Measurements from ENCODE around the gene PSMG3. TPM values are rescaled to one million over a fixed set of nuclear protein-coding genes. Genes with fewer than 3 reads are reported as not detected.

The PSMG3 gene
- polyA plus RNA-seq, 2 of the 4 experiments (the other 2 are of a cell fraction) = 75.9 to 89.3 TPM

DNA sequence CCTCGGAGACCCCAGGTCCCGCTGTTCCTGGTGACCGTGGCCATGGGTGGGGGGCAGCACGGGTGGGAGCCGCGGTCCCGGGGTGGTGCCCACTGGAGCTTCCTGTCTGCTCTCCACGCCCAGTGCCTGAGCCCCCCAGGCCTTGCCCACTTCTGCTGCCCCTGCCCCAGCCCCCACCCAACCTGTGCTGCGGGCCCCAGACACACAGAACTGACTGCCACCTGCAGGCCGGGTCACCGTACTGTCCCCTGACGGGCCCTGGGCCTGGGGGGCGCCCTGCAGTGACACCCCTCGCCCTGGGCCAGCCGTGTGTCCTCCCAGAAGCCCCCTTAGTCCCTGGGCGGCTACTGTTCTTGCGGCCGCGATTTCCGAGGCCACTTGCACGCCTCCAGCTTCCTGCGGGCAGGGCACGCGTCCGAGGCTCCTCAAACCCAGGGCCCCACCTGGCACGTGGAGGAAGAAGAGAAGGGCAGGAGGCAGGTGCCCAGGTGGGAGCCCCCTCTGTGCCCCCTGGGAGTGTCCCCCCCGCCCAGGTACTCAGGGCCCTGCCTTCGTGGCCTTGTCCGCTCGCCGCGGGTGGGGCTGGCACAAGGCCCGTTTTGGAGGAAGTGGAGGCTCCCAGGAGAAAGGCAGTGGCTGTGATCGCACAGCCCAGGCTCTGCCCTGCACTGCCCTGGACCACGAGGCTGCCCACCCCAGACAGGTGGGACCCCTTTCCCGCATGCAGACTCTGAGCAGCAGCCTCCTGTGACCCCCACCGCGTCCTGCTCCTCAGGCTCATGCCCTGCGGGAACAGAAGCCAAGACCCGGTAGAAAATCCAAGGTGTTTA lies 24.2 kb downstream of the PSMG3 start:
- CTCF ChIA-PET = interaction anchor here (0.6 to 18.4 kb wide), 7 partner anchors 9 to 40 kb away, joined by 3 to 204 read pairs (median 5); partner anchors contain the start of gene TMEM184A
- Histone ChIP-seq H3K9me3 (no peaks in the 10 kb centered on the region), H3K27ac (peak overlapping the region; percentile 97 to 98; a peak in 5 of 6 replicates), H3K4me2 (no peak overlapping the region; the same call in 2 of the 3 replicates), H3K4me1 (peaks cover 75% of the 10 kb centered on the region), H3K4me3 (no peak overlapping the region)
- ATAC-seq (peak; percentile 1 to 3; a peak in 3 of 6 replicates), DNase-seq (ENCODE audit: low read depth in 1 of 2, low spot score in 1 of 2) (peak in 1 of 2 experiments; percentile 55), FAIRE-seq (no peak)
- TF ChIP-seq, protein P1, sequence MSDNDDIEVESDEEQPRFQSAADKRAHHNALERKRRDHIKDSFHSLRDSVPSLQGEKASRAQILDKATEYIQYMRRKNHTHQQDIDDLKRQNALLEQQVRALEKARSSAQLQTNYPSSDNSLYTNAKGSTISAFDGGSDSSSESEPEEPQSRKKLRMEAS (IDR thresholded peaks at IDR 0.05) = peak; percentile 24; the same call in 1 of the 2 replicates
- TF ChIP-seq HOXA7 (CRISPR knock-in tag; IDR thresholded peaks at IDR 0.05) = no peak
- TF ChIP-seq JUN (IDR thresholded peaks at IDR 0.05) = peak in 1 of 2 experiments; percentile 29; a peak in 1 of 5 replicates
- TF ChIP-seq FOSB (CRISPR knock-in tag; IDR thresholded peaks at IDR 0.05) = peak; percentile 69
- TF ChIP-seq, protein P2, sequence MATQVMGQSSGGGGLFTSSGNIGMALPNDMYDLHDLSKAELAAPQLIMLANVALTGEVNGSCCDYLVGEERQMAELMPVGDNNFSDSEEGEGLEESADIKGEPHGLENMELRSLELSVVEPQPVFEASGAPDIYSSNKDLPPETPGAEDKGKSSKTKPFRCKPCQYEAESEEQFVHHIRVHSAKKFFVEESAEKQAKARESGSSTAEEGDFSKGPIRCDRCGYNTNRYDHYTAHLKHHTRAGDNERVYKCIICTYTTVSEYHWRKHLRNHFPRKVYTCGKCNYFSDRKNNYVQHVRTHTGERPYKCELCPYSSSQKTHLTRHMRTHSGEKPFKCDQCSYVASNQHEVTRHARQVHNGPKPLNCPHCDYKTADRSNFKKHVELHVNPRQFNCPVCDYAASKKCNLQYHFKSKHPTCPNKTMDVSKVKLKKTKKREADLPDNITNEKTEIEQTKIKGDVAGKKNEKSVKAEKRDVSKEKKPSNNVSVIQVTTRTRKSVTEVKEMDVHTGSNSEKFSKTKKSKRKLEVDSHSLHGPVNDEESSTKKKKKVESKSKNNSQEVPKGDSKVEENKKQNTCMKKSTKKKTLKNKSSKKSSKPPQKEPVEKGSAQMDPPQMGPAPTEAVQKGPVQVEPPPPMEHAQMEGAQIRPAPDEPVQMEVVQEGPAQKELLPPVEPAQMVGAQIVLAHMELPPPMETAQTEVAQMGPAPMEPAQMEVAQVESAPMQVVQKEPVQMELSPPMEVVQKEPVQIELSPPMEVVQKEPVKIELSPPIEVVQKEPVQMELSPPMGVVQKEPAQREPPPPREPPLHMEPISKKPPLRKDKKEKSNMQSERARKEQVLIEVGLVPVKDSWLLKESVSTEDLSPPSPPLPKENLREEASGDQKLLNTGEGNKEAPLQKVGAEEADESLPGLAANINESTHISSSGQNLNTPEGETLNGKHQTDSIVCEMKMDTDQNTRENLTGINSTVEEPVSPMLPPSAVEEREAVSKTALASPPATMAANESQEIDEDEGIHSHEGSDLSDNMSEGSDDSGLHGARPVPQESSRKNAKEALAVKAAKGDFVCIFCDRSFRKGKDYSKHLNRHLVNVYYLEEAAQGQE (IDR thresholded peaks at IDR 0.05) = no peak; the same call in 1 of the 2 replicates
- peak; percentile 62 for TF ChIP-seq POLR2AphosphoS2 (conservative IDR thresholded peaks at IDR 0.05; ENCODE audit: low read length)
- peak; percentile 24 to 28; a peak in 2 of 5 replicates for TF ChIP-seq RAD21 (conservative IDR thresholded peaks at IDR 0.05 in 1 of 2, IDR thresholded peaks at IDR 0.05 in 1 of 2)
- 87% methylated on average over 18 of the region's 40 CpGs for WGBS (ENCODE audit: missing lambda C conversion rate)
- POLR2A ChIA-PET = interaction anchor here (4.3 kb wide), 1 partner anchor 10 kb away, joined by 24 read pairs; the partner anchor contains the start of gene TMEM184A

DNA sequence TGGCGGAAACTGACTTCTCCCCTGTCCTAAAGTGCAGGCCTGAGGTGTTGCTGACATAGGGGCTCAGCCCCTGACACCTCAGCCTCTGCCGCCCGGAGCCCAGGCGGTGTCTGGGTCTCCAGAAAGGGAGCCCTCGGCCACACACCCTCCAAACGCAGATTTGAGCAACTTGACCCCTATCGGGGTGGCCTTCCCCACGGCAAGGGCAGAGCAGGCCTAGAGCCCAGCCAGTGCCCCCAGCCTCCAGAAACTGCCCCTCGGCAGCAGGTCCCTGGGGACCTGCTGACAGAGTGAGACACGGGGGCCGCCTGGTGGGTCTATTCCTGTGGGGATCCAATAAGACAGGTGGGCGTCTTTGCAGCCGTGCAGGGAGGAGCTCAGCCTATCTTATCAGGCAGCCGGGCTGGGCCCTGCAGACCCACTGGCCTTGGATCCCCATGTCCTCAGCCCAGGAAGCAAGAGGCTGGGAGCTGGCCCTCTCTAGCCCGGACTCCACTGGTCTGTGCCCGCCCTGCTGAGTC lies 24.9 kb downstream of the PSMG3 start:
- ChIA-PET POLR2A (interaction anchor here (4.3 kb wide), 1 partner anchor 11 kb away, joined by 24 read pairs; the partner anchor contains the start of gene TMEM184A), CTCF (interaction anchor here (0.6 to 18.4 kb wide), 8 partner anchors 8 to 39 kb away, joined by 3 to 204 read pairs (median 5); partner anchors contain the start of gene TMEM184A)
- H3K4me3 ChIP-seq = no peak overlapping the region
- peak overlapping the region; percentile 97 to 98 for H3K27ac ChIP-seq
- ATAC-seq (peak; percentile 4 to 13; a peak in 5 of 6 replicates), FAIRE-seq (no peak), DNase-seq (ENCODE audit: low read depth in 1 of 2, low spot score in 1 of 2) (peak in 1 of 2 experiments; percentile 70)
- WGBS (ENCODE audit: missing lambda C conversion rate) = 75% methylated on average over 2 of the region's 16 CpGs
- H3K4me2 ChIP-seq = no peak overlapping the region
- H3K4me1 ChIP-seq = peaks cover 81% of the 10 kb centered on the region
- H3K9me3 ChIP-seq = no peaks in the 10 kb centered on the region
- TF ChIP-seq HOXB13 (CRISPR knock-in tag; IDR thresholded peaks at IDR 0.05; ENCODE audit: low read depth) = no peak
- TF ChIP-seq RNF2 (IDR thresholded peaks at IDR 0.05; ENCODE audit: borderline replicate concordance, low read depth) = no peak
- TF ChIP-seq, protein P3, sequence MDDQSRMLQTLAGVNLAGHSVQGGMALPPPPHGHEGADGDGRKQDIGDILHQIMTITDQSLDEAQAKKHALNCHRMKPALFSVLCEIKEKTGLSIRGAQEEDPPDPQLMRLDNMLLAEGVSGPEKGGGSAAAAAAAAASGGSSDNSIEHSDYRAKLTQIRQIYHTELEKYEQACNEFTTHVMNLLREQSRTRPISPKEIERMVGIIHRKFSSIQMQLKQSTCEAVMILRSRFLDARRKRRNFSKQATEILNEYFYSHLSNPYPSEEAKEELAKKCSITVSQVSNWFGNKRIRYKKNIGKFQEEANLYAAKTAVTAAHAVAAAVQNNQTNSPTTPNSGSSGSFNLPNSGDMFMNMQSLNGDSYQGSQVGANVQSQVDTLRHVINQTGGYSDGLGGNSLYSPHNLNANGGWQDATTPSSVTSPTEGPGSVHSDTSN (IDR thresholded peaks at IDR 0.05) = no peak
- TF ChIP-seq EHF (CRISPR knock-in tag; IDR thresholded peaks at IDR 0.05) = no peak
- peak; percentile 16; the same call in 1 of the 2 replicates for TF ChIP-seq HOXA7 (CRISPR knock-in tag; IDR thresholded peaks at IDR 0.05)
- TF ChIP-seq ZFP36 (IDR thresholded peaks at IDR 0.05; ENCODE audit: borderline replicate concordance, partially characterized antibody) = no peak
- TF ChIP-seq KDM5A (IDR thresholded peaks at IDR 0.05) = no peak
- TF ChIP-seq RFX5 (IDR thresholded peaks at IDR 0.05) = no peak
- no peak for TF ChIP-seq EHMT2 (IDR thresholded peaks at IDR 0.05; ENCODE audit: low read depth)
- 0 out of 5 replicates have a peak, but pooled peaks of 1 of the 2 experiments have one; percentile 5 for TF ChIP-seq JUN (IDR thresholded peaks at IDR 0.05)
- no peak for TF ChIP-seq CEBPB (IDR thresholded peaks at IDR 0.05)
- TF ChIP-seq MAZ (IDR thresholded peaks at IDR 0.05; ENCODE audit: borderline replicate concordance, low read depth, low read length) = no peak
- TF ChIP-seq SREBF2 (IDR thresholded peaks at IDR 0.05) = no peak
- peak; percentile 42; the same call in 1 of the 2 replicates for TF ChIP-seq TP53 (CRISPR knock-in tag; IDR thresholded peaks at IDR 0.05)
- no peak for TF ChIP-seq HES2 (IDR thresholded peaks at IDR 0.05)
- TF ChIP-seq, protein P1 (IDR thresholded peaks at IDR 0.05) = no peak
- no peak for TF ChIP-seq HEYL (CRISPR knock-in tag; IDR thresholded peaks at IDR 0.05)
- no peak for TF ChIP-seq RARB (CRISPR knock-in tag; IDR thresholded peaks at IDR 0.05)
- peak; percentile 2; the same call in 1 of the 2 replicates for TF ChIP-seq TFCP2L1 (CRISPR knock-in tag; IDR thresholded peaks at IDR 0.05)
- TF ChIP-seq CBX8 (IDR thresholded peaks at IDR 0.05) = no peak
- peak; percentile 13 for TF ChIP-seq FOSB (CRISPR knock-in tag; IDR thresholded peaks at IDR 0.05)
- no peak for TF ChIP-seq MAFK (IDR thresholded peaks at IDR 0.05; ENCODE audit: partially characterized antibody)
- no peak for TF ChIP-seq CHD2 (IDR thresholded peaks at IDR 0.05; ENCODE audit: low read length, partially characterized antibody)
- no peak for TF ChIP-seq GATA3 (IDR thresholded peaks at IDR 0.05; ENCODE audit: borderline replicate concordance)
